ENCODE data around the gene TNNI2. TPM values are rescaled to one million over a fixed set of nuclear protein-coding genes. Genes with fewer than 3 reads are reported as not detected.

Gene TNNI2
- total RNA-seq, 2 donors from 2014 or later = not detected

DNA sequence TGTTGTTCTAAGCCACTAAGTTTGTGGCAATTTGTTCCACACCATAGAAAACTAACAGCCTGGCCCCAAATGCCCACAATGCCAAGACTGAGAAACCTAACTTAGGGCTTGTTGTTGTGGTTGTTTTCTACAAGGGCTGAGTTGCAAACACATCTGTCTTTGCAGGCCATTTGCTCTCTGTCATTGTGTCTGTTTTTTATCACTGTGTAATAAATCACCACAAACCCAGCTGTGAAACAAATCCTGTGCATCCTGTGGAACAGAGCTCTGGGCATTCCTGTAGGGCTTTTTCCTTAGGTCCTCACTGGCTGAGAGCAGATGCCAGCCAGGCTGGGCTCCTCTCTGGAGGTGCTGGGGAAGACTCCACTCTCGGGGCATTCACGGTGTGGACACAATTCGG, 19.7 kb upstream of the TNNI2 start:
- Histone ChIP-seq H3K27ac (ENCODE audit: low read depth, low read length) (no peak overlapping the region), H3K9ac (ENCODE audit: extremely low read depth, low read length, poor library complexity, severe bottlenecking) (no peak overlapping the region), H3K36me3 (ENCODE audit: control insufficient read depth, insufficient read depth, low read length) (no peaks in the 10 kb centered on the region), H3K4me1 (ENCODE audit: control insufficient read depth, insufficient read depth, low read length) (no peaks in the 10 kb centered on the region), H3K27me3 (ENCODE audit: control insufficient read depth, insufficient read depth, low read length, poor library complexity, severe bottlenecking) (no peaks in the 10 kb centered on the region), H3K4me3 (ENCODE audit: low read length) (no peak overlapping the region), H3K9me3 (ENCODE audit: control insufficient read depth, low read length) (peaks cover 7% of the 10 kb centered on the region)
- Mint-ChIP-seq H3K4me3 (no peak overlapping the region), H3K4me1 (no peaks in the 10 kb centered on the region), H3K27ac (no peak overlapping the region), H3K36me3 (ENCODE audit: low read depth) (no peaks in the 10 kb centered on the region), H3K27me3 (ENCODE audit: insufficient read depth) (peaks cover 24% of the 10 kb centered on the region), H3K9me3 (peaks cover 8% of the 10 kb centered on the region)
- WGBS, 2 experiments (ENCODE audit: insufficient coverage in 1 of 2, insufficient read length in 1 of 2) = 90 to 97% methylated on average over 2 to 3 of the region's 3 CpGs
- TF ChIP-seq, protein P1, sequence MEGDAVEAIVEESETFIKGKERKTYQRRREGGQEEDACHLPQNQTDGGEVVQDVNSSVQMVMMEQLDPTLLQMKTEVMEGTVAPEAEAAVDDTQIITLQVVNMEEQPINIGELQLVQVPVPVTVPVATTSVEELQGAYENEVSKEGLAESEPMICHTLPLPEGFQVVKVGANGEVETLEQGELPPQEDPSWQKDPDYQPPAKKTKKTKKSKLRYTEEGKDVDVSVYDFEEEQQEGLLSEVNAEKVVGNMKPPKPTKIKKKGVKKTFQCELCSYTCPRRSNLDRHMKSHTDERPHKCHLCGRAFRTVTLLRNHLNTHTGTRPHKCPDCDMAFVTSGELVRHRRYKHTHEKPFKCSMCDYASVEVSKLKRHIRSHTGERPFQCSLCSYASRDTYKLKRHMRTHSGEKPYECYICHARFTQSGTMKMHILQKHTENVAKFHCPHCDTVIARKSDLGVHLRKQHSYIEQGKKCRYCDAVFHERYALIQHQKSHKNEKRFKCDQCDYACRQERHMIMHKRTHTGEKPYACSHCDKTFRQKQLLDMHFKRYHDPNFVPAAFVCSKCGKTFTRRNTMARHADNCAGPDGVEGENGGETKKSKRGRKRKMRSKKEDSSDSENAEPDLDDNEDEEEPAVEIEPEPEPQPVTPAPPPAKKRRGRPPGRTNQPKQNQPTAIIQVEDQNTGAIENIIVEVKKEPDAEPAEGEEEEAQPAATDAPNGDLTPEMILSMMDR (conservative IDR thresholded peaks at IDR 0.05) = no peak
- no peak for DNase-seq

DNA sequence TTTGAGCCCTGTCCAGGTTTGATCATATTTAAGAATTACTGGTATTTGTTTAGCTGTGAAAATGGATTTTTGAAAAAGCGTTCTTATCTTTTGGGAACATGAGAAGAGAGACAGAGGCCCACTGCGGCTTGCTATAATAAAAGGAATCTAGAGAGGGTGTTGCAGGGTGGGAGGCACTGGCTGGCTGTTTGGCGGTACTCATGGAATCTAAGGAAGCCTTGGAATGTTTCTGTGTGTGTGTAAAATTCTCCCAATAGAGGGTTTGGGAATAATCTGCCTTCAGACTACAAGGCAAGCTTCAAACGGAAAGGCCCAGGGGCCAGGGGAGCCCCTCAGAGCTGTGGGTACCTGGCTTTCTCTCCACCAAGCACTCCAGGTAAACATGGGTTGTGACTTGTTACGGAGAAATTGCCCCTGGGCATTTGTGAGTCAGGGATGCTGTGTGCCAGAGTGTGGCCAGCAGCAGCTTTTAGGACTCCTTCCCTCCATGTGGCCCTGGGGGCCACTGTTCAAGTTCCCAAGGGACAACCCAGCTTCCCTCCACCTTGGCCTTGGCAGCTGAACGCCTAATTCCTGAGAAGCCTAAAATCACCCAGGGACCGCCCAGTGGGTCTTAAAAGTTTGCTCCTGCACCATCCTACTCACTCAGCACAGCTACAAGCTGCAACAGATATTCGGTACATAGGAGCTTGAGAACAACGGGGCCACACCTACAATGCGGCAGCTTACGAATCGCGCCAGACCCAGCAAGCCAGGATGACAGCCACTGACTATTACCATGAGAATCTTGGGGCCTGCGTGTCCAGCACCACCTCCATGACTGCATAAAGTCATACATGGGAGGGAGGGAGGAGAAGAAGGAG, 18.1 kb upstream of the TNNI2 start:
- TF ChIP-seq, protein P1 (conservative IDR thresholded peaks at IDR 0.05) = no peak
- Histone ChIP-seq H3K27me3 (ENCODE audit: control insufficient read depth, insufficient read depth, low read length, poor library complexity, severe bottlenecking) (no peaks in the 10 kb centered on the region), H3K9ac (ENCODE audit: extremely low read depth, low read length, poor library complexity, severe bottlenecking) (no peak overlapping the region), H3K9me3 (ENCODE audit: control insufficient read depth, low read length) (peaks cover 7% of the 10 kb centered on the region), H3K36me3 (ENCODE audit: control insufficient read depth, insufficient read depth, low read length) (no peaks in the 10 kb centered on the region), H3K4me3 (ENCODE audit: low read length) (no peak overlapping the region), H3K4me1 (ENCODE audit: control insufficient read depth, insufficient read depth, low read length) (no peaks in the 10 kb centered on the region), H3K27ac (ENCODE audit: low read depth, low read length) (no peak overlapping the region)
- DNase-seq = no peak
- Mint-ChIP-seq H3K9me3 (peaks cover 8% of the 10 kb centered on the region), H3K4me3 (no peak overlapping the region), H3K27me3 (ENCODE audit: insufficient read depth) (peaks cover 22% of the 10 kb centered on the region), H3K36me3 (ENCODE audit: low read depth) (no peaks in the 10 kb centered on the region), H3K27ac (no peak overlapping the region), H3K4me1 (no peaks in the 10 kb centered on the region)
- 92 to 94% methylated on average over 10 to 14 of the region's 14 CpGs for WGBS, 2 experiments (ENCODE audit: insufficient coverage in 1 of 2, insufficient read length in 1 of 2)

DNA sequence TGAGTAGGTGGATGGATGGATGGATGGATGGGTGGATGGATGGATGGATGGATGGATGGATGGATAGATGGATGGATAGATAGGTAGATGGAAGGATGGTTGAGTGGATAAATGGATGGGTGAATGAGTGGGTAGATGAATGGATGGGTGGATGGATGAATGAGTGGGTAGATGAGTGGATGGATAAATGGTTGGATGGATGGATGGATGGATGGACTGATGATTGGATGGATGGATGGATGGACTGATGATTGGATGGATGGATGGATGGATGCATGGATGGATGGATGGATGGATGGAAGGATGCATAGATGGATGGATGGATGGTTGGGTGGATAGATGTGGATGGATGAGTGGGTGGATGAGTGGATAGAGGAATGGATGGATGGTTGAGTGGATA, 17.2 kb upstream of the TNNI2 start:
- no peak overlapping the region for H3K4me3 ChIP-seq (ENCODE audit: low read length)
- Mint-ChIP-seq H3K27ac (no peak overlapping the region), H3K4me1 (no peaks in the 10 kb centered on the region), H3K4me3 (no peak overlapping the region), H3K27me3 (ENCODE audit: insufficient read depth) (peaks cover 22% of the 10 kb centered on the region), H3K9me3 (peaks cover 8% of the 10 kb centered on the region), H3K36me3 (ENCODE audit: low read depth) (no peaks in the 10 kb centered on the region)
- no peaks in the 10 kb centered on the region for H3K27me3 ChIP-seq (ENCODE audit: control insufficient read depth, insufficient read depth, low read length, poor library complexity, severe bottlenecking)
- H3K4me1 ChIP-seq (ENCODE audit: control insufficient read depth, insufficient read depth, low read length) = no peaks in the 10 kb centered on the region
- TF ChIP-seq, protein P1 (conservative IDR thresholded peaks at IDR 0.05) = no peak
- H3K9me3 ChIP-seq (ENCODE audit: control insufficient read depth, low read length) = peaks cover 7% of the 10 kb centered on the region
- no peak for DNase-seq
- no peaks in the 10 kb centered on the region for H3K36me3 ChIP-seq (ENCODE audit: control insufficient read depth, insufficient read depth, low read length)
- H3K9ac ChIP-seq (ENCODE audit: extremely low read depth, low read length, poor library complexity, severe bottlenecking) = no peak overlapping the region
- no peak overlapping the region for H3K27ac ChIP-seq (ENCODE audit: low read depth, low read length)

All from endodermal cell (in vitro differentiated cells).